GM12872 (cell line): ENCODE measurements around the gene OPN1SW.

ENCODE experiments used
- TF ChIP-seq, protein P1 (sequence below): IDR thresholded peaks from 3 replicates; pipeline ENCODE4 v1.5.1; 2011; ENCODE audit warnings: low read depth, mild to moderate bottlenecking, low read length, moderate library complexity; ENCODE audit not compliant: insufficient read depth

Gene OPN1SW

DNA sequence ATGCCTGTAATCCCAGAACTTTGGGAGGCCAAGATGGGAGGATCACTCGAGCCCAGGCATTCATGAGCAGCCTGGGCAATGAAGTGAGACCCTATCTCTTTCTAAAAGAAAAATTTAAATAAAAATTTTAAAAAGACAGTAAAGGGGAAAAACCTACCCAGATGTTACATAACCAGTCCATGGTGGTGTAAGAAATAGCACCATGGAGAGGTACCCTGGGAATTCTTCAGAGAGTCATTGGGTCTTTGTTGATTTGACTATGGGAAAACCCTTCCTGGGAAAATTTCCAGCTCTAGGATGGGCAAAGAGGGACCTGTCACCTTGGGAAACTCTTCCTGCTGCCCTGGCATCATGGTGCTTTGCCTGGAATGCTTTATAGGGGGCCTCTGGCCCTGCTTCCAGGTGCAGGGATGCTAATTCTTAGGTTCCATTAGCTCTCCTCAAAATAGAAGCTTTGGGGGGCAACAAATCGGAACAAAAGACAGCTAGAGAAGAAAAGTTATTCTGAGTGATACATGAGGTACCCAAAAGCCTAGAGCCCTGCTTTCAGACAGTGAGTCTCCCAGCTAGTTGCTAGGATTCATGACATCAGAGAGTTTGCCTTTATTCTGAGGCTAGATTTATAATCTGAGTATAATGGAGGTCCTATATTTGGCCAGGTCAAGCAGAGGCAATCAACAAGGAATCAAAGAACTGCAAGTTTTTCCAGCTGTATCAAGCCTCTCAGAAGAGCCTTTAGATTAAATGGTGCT is 26.2 kb upstream of the OPN1SW start:
- TF ChIP-seq, protein P1, sequence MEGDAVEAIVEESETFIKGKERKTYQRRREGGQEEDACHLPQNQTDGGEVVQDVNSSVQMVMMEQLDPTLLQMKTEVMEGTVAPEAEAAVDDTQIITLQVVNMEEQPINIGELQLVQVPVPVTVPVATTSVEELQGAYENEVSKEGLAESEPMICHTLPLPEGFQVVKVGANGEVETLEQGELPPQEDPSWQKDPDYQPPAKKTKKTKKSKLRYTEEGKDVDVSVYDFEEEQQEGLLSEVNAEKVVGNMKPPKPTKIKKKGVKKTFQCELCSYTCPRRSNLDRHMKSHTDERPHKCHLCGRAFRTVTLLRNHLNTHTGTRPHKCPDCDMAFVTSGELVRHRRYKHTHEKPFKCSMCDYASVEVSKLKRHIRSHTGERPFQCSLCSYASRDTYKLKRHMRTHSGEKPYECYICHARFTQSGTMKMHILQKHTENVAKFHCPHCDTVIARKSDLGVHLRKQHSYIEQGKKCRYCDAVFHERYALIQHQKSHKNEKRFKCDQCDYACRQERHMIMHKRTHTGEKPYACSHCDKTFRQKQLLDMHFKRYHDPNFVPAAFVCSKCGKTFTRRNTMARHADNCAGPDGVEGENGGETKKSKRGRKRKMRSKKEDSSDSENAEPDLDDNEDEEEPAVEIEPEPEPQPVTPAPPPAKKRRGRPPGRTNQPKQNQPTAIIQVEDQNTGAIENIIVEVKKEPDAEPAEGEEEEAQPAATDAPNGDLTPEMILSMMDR: no peak

DNA sequence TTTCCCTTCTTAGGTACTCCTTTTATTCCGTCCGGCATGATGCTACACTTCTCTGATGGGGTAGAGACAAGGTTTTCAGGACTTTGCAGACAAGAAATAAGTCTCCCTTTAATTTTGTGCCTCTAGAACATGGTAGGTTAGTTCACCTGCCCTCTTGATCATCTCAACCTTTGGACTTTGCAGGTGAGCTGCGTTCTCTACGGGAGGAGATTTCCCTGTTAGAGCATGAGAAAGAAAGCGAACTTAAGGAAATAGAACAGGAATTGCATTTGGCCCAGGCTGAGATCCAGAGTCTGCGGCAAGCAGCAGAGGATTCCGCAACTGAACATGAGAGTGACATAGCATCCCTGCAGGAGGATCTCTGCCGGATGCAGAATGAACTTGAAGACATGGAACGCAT is 25.4 kb upstream of the OPN1SW start:
- TF ChIP-seq, protein P1: no peak

DNA sequence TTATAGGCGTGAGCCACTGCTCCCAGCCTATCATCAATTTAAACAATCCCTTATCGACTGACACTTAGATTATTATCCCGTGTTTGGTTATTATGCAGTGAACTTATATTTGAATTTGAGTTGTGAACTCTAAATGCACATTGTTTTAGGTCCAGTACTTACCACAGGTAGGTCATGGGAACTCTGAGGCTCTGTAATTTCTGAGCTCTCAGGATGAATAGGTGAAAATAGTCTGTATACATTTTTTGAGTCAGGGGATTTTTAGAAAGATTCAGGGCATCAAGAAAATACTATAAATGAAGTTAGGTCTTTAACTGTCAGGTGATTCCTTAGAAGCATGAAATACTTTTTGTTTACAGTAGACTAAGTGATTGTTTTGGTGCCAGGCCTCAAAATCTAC is 25.0 kb upstream of the OPN1SW start:
- TF ChIP-seq, protein P1: no peak

DNA sequence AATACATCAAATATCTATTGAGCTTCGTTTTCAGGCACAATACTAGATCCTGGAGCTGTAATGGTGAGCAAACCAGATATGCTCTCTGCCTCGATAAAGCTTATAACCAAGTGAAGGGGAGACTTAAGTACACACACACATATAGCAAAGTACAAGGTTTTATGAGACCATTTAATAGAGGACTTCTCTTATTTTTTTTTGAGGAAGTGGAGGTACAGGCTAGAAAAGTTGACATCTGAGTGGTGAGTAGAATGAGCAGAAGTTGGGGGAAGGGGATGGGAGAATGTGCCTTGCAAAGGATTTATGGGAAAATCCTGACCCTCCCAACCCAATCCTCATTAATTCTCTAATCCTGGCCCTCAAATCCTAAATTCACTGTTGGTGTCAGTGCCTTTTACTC is 23.9 kb upstream of the OPN1SW start:
- TF ChIP-seq, protein P1: no peak

DNA sequence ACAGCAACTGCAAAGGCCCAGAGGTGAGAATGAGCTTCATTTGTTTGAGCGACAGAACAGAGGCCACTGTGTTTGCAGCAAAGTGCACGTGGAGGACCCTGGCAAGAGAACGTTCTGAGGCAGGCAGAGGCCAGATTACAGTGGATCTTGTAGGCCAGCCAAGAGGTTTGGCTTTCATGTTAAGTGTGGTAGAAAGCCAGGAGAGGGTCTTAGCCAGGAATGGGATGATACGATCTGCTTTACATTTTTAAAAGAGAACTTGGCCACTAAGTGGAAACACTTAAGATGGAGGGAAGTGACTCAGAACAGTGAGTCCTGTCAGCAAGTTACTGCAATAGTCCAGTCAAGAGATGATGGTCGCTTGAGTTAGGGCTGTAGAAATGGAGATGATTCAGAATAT is 20.7 kb upstream of the OPN1SW start:
- TF ChIP-seq, protein P1: no peak

DNA sequence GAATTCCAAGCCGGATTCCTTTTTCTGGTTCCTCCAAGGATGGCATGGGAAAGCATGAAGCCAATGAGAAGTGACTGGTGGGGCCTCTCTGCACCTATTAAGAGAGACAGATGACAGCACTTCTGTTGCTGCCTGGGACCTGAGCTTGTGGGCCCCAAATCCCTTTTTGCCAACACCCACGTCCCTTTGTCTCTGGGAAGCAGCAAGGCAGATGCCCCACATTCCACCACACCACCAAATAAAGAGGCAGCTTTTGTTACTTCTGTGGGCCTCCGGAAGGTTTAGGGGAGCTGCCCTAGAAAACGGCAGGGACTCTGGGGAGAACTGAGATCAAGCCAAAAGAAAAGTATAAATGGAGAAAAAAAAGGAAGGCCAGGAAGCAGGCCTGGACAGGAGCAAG is 19.5 kb upstream of the OPN1SW start:
- TF ChIP-seq, protein P1: no peak

DNA sequence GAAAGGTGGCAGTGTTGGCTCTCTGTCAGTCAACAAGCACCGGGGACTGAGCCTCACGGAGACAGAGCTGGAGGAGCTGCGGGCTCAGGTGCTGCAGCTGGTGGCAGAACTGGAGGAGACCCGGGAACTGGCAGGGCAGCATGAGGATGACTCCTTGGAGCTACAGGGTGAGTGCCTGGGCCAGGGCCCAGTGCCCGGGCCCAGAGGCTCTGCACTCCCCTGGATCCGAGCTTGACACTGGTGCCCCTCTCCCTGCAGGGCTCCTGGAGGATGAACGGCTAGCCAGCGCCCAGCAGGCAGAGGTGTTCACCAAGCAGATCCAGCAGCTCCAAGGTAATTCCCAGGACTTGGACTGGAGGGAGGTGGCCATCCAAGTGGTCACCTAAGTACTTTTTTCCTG is 18.8 kb upstream of the OPN1SW start:
- TF ChIP-seq, protein P1: no peak

DNA sequence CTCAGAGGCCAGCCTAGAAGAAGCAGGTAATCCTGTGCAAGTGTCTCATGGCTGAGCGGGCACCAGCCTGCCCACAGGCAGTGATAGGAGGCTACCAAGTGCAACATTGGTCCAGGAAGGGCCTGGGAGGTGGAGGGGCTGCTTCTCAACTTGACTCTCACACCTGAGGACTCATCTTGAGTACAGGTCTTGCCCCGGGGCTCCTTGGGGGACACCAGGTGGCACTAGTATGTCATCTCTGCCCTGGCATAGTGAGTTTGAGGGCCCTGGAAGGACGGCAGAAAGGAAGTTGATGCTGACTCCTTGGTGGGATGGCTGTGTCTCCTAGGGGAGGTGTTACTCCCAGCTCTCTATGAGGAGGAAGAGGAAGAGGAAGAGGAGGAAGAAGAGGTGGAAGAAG is 18.4 kb upstream of the OPN1SW start:
- TF ChIP-seq, protein P1: peak; percentile 48; the same call in 2 of the 3 replicates
